ENCODE results near the gene UBAC2. TPM values are rescaled to one million over a fixed set of nuclear protein-coding genes. Genes with fewer than 3 reads are reported as not detected.

Gene UBAC2
- total RNA-seq, 2 experiments from 2014 or later, result 48.4 to 56.3 TPM

DNA sequence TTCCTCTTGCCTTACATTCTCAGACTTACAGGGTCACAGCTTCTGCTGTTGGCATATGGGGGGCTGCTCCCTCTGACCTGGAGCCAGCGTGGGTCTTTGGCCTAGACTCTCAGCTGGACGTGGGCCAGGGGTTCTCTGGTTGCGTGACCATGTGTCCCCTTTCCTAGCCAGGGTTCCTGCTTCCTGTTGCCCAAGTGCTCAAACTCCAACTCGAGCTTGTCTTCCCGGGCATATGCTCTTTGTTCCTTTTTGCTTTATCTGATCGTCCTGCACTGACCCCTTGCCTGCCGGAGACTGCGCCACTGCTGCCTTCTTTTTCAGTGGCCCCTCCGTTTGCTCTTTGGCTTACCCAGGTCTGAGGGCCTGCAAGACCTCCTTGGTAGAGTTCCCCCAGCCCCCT is 131.8 kb downstream of the UBAC2 start:
- DNase-seq (no peak), ATAC-seq (no peak)
- peaks cover 42% of the 10 kb centered on the region for H3K36me3 Mint-ChIP-seq (ENCODE audit: low read depth)
- no peaks in the 10 kb centered on the region for H3K9me3 Mint-ChIP-seq (ENCODE audit: low read depth)
- CTCF ChIA-PET, result interaction anchor here (1.3 kb wide), 1 partner anchor 67 kb away, joined by 3 read pairs; no protein-coding TSS in a partner anchor
- no peak overlapping the region for H3K4me3 Mint-ChIP-seq
- H3K27me3 Mint-ChIP-seq, result no peaks in the 10 kb centered on the region
- no peak overlapping the region for H3K27ac Mint-ChIP-seq
- POLR2A ChIA-PET, result no interaction called here
- peaks cover 63% of the 10 kb centered on the region for H3K4me1 Mint-ChIP-seq
- intact Hi-C loops (cut with DNase I, micrococcal nuclease), result no loop called here

DNA sequence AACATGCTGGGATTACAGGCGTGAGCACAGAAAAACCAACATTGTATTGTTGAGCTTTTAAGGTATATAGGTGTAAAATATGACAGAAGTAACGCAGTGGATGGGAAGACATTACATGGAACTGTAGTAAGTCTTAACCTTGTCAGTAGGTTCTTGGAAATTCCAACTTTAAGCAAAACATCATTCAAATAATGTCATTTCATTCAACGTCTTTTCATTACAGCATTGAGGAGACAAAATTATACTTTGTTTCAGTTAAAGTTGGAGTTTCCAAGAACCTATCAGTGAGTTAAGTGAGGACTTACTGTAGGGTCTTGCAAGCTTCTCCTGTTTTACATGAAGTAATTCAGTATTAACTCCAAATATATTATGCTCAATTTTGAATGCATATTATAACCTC is 133.6 kb downstream of the UBAC2 start:
- intact Hi-C loops (cut with DNase I, micrococcal nuclease), result no loop called here
- Mint-ChIP-seq H3K9me3 (ENCODE audit: low read depth) (no peaks in the 10 kb centered on the region), H3K27ac (no peak overlapping the region), H3K4me3 (no peak overlapping the region), H3K27me3 (no peaks in the 10 kb centered on the region), H3K4me1 (peaks cover 73% of the 10 kb centered on the region), H3K36me3 (ENCODE audit: low read depth) (peaks cover 50% of the 10 kb centered on the region)
- DNase-seq (no peak), ATAC-seq (no peak)
- CTCF ChIA-PET, result interaction anchor here (0.7 to 2.2 kb wide), 9 partner anchors 10 to 269 kb away, joined by 3 to 8 read pairs (median 3); no protein-coding TSS in a partner anchor
- POLR2A ChIA-PET, result interaction anchor here (0.6 kb wide), 1 partner anchor 215 kb away, joined by 4 read pairs; no protein-coding TSS in a partner anchor

DNA sequence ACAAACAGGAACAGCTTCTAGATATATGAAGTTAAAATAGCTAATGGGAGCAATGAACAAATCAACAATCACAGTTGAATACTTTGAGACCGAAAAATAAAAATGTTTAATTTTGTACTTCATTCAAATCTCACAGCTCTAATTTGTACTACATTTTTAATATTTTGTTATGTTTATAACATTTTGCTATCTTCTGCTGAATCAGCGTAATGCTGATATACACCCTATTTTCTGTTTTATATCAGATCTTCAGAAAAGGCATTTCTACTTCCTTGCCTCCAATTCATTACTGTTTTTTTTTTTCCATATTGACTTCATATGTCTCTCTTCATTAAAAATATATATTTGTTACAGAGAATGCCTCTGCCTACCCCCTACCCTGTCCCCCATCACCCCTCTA is 134.4 kb downstream of the UBAC2 start:
- DNase-seq, result no peak
- Mint-ChIP-seq H3K4me3 (no peak overlapping the region), H3K27me3 (no peaks in the 10 kb centered on the region), H3K9me3 (ENCODE audit: low read depth) (no peaks in the 10 kb centered on the region), H3K27ac (no peak overlapping the region), H3K36me3 (ENCODE audit: low read depth) (peaks cover 43% of the 10 kb centered on the region), H3K4me1 (peaks cover 75% of the 10 kb centered on the region)
- no peak for ATAC-seq
- intact Hi-C loops (cut with DNase I, micrococcal nuclease), result loop anchor here in 1 of 2 experiments (1.0 kb wide), 1 partner anchor 10 kb away; no protein-coding TSS in a partner anchor
- CTCF ChIA-PET, result interaction anchor here (0.7 to 2.2 kb wide), 6 partner anchors 9 to 69 kb away, joined by 3 to 8 read pairs (median 4); no protein-coding TSS in a partner anchor
- POLR2A ChIA-PET, result no interaction called here

DNA sequence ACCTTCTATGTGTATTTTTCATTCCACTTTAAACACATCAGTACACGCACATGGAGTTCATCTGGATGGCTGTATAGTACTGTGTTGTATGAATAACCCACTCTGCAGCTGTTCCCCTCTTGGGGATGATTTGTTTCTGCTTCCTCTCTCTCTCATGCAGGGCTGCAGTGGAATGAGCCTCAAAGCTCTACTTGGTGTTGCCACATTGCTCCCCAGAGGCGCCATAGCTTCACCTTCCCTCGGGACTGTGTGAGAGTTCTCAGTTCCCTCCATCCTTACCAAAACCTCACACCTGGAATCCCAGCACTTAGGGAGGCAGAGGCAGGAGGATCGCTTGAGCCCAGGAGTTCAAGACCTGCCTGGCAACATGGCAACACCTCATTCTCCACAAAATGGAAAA is 134.9 kb downstream of the UBAC2 start:
- DNase-seq, result no peak
- no peaks in the 10 kb centered on the region for H3K27me3 Mint-ChIP-seq
- ChIA-PET CTCF (interaction anchor here (0.5 to 2.1 kb wide), 4 partner anchors 8 to 280 kb away, joined by 3 to 8 read pairs (median 4); no protein-coding TSS in a partner anchor), POLR2A (no interaction called here)
- H3K4me3 Mint-ChIP-seq, result no peak overlapping the region
- H3K9me3 Mint-ChIP-seq (ENCODE audit: low read depth), result no peaks in the 10 kb centered on the region
- H3K27ac Mint-ChIP-seq, result no peak overlapping the region
- peaks cover 80% of the 10 kb centered on the region for H3K4me1 Mint-ChIP-seq
- intact Hi-C loops (cut with DNase I, micrococcal nuclease), result loop anchor here in 1 of 2 experiments (1.0 kb wide), 1 partner anchor 10 kb away; no protein-coding TSS in a partner anchor
- peak; percentile 43 for ATAC-seq
- H3K36me3 Mint-ChIP-seq (ENCODE audit: low read depth), result peaks cover 45% of the 10 kb centered on the region

DNA sequence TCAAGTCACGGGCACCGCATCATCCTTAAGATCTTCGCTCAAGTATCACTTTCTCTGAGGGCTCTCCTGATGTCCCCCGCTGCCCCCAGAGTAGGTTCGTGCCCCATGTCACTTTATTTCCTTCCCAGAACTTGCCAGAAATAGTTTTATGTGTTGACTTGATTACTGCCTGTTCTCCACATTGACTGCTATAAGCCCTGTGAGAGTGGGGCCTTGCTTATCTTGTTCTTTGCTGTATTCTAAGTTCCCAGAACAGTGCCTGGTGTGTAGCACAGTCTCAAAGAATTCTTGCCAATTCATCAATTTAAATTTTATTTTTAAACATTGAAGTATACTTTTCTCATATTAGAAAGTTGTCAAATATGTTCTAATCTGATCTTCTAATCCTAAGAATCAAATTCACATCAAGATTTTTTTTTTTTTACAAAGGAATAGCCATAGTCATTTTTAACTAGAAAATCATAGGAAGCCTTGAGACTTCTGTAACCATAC is 138.6 kb downstream of the UBAC2 start:
- Mint-ChIP-seq H3K27me3 (no peaks in the 10 kb centered on the region), H3K36me3 (ENCODE audit: low read depth) (peaks cover 56% of the 10 kb centered on the region), H3K9me3 (ENCODE audit: low read depth) (no peaks in the 10 kb centered on the region), H3K4me1 (peaks cover 72% of the 10 kb centered on the region), H3K27ac (no peak overlapping the region), H3K4me3 (no peak overlapping the region)
- POLR2A ChIA-PET, result no interaction called here
- intact Hi-C loops (cut with DNase I, micrococcal nuclease), result no loop called here
- CTCF ChIA-PET, result interaction anchor here (1.0 to 1.9 kb wide), 3 partner anchors 9 to 73 kb away, joined by 3 to 6 read pairs (median 4); no protein-coding TSS in a partner anchor
- DNase-seq (no peak), ATAC-seq (no peak)

DNA sequence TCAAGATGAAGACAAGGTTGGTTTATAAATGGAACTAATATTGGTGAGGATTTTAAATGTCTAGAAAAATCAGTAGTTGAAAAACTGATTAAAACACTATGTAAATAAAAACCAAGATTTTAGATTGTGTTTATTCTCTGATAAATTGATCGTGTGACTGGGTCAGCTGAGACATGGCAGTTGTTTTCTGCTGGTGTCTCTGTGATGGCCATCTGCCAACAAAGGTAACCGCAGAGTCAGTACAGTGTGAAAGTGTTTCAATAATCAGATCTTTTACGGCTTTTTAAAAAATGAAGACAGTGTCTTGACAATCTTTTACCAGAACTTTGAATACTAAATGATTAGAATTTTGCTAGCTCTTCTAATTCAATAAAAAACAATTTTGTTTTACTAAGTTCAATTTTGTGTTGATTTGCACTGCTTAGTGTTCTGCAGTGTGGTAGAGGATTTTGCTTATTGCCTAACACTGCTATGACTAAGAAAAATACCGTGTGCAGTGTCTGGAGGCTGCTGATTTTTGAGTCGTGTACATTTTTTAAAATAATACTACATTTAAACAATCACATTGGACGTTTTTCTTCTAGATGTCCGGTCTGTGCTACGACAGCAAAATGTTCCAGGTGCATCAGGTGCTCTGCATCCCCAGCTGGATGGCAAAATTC is 139.2 kb downstream of the UBAC2 start:
- no peaks in the 10 kb centered on the region for H3K9me3 Mint-ChIP-seq (ENCODE audit: low read depth)
- no peak overlapping the region for H3K27ac Mint-ChIP-seq
- H3K4me1 Mint-ChIP-seq, result peaks cover 68% of the 10 kb centered on the region
- ChIA-PET CTCF (interaction anchor here (1.0 to 1.9 kb wide), 2 partner anchors 10 to 73 kb away, joined by 3 to 4 read pairs; no protein-coding TSS in a partner anchor), POLR2A (no interaction called here)
- peaks cover 61% of the 10 kb centered on the region for H3K36me3 Mint-ChIP-seq (ENCODE audit: low read depth)
- intact Hi-C loops (cut with DNase I, micrococcal nuclease), result no loop called here
- ATAC-seq (peak; percentile 74), DNase-seq (peak; percentile 68)
- no peak overlapping the region for H3K4me3 Mint-ChIP-seq
- H3K27me3 Mint-ChIP-seq, result no peaks in the 10 kb centered on the region

DNA sequence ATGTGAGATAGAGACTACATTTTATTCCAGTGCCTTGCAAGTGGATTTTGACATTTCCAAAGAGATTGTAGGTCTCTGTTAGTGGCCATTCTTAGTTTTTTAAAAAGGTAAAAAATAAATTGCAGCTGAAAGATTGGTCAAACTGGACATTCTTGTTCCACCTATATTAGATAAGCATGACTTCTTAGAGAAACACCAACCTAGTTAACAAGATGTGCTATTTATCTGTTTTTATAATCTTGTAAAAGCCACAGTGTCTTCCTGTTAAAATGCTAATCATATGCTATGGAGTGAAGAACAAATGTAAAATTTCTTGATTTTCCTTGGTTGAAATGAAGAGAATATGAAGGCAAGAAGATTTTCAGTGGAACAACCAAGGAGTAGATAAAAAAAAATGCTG is 140.0 kb downstream of the UBAC2 start:
- Mint-ChIP-seq H3K27ac (no peak overlapping the region), H3K36me3 (ENCODE audit: low read depth) (peaks cover 62% of the 10 kb centered on the region), H3K4me1 (peaks cover 65% of the 10 kb centered on the region), H3K27me3 (no peaks in the 10 kb centered on the region), H3K4me3 (no peak overlapping the region), H3K9me3 (ENCODE audit: low read depth) (no peaks in the 10 kb centered on the region)
- ATAC-seq (no peak), DNase-seq (no peak)
- ChIA-PET CTCF (interaction anchor here (1.9 kb wide), 1 partner anchor 10 kb away, joined by 4 read pairs; no protein-coding TSS in a partner anchor), POLR2A (no interaction called here)
- intact Hi-C loops (cut with DNase I, micrococcal nuclease), result no loop called here

DNA sequence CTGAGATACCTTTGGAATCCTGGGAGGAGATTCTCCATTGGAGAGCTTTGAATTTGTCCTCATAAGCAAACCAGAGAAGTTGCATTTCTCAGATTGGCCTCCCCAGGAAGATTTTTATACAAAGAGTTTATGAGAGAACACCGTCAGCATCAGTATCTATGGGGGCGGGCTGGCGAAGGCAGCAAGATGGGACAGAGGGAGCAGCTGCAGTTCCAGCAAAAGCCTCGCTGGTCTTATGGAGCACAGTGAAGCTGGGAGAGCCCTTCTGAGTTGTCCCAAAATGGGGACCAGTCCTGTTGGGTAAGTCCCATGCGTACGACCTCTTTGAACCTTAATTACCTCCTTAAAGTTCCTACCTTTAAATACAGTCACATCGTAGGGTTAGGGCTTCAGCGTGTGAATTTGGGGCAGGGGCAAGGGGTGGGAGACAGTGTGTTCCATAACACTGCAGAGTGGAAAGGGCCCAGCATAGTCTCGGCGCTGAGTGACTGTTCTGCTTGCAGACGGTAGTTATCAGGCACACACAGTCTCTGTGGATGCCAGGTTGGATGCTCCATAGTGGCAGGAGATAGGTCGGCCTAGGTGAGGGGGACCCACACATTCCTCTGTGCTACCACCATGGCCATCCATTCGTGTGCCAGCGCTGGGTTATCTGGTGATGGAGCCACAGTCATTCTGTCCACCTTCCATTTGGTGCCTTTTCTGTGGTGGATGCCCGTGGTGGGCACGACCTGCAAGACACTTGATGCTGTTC is 141.5 kb downstream of the UBAC2 start:
- Mint-ChIP-seq H3K27me3 (no peaks in the 10 kb centered on the region), H3K4me3 (no peak overlapping the region), H3K9me3 (ENCODE audit: low read depth) (no peaks in the 10 kb centered on the region), H3K36me3 (ENCODE audit: low read depth) (peaks cover 67% of the 10 kb centered on the region), H3K27ac (no peak overlapping the region), H3K4me1 (peaks cover 64% of the 10 kb centered on the region)
- CTCF ChIA-PET, result interaction anchor here (0.9 to 1.0 kb wide), 2 partner anchors 10 to 73 kb away, joined by 4 to 8 read pairs; no protein-coding TSS in a partner anchor
- no peak for DNase-seq
- POLR2A ChIA-PET, result interaction anchor here (1.0 kb wide), 1 partner anchor 10 kb away, joined by 3 read pairs; no protein-coding TSS in a partner anchor
- intact Hi-C loops (cut with DNase I, micrococcal nuclease), result no loop called here
- ATAC-seq, result no peak

DNA sequence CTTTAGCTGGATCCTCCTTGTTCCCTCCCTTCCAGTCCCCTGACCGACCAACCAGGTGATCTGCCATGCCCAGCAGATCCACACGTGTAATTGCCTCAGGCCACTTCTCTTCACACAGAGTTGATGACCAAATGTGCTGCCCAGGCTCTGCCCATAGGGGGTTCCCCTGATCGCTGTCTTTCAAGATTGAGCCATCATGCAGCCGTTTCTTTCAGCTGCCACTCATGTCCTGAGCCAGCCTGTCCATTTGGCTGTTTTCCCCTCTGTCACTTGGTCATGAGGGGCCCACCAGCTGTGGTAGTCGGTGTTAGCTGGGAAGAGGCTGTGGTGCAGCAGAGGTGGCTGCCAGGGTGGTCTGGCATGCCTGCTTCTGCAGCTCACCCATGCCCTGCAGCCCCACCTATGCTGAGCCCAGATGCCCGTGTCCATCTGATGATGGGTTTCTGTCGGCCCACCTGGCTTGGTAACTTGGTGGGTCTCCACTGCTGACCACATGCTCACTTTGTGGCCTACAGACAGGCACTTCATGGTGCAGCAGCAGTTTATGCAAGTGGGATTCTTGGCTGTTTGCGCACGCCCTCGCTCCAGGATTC is 142.2 kb downstream of the UBAC2 start:
- Mint-ChIP-seq H3K4me3 (no peak overlapping the region), H3K27ac (peak overlapping the region; percentile 26), H3K9me3 (ENCODE audit: low read depth) (no peaks in the 10 kb centered on the region), H3K4me1 (peaks cover 65% of the 10 kb centered on the region), H3K36me3 (ENCODE audit: low read depth) (peaks cover 67% of the 10 kb centered on the region), H3K27me3 (no peaks in the 10 kb centered on the region)
- ChIA-PET CTCF (interaction anchor here (1.1 to 1.9 kb wide), 3 partner anchors 8 to 14 kb away, joined by 3 to 8 read pairs (median 8); no protein-coding TSS in a partner anchor), POLR2A (no interaction called here)
- intact Hi-C loops (cut with DNase I, micrococcal nuclease), result no loop called here
- DNase-seq (no peak), ATAC-seq (no peak)

DNA sequence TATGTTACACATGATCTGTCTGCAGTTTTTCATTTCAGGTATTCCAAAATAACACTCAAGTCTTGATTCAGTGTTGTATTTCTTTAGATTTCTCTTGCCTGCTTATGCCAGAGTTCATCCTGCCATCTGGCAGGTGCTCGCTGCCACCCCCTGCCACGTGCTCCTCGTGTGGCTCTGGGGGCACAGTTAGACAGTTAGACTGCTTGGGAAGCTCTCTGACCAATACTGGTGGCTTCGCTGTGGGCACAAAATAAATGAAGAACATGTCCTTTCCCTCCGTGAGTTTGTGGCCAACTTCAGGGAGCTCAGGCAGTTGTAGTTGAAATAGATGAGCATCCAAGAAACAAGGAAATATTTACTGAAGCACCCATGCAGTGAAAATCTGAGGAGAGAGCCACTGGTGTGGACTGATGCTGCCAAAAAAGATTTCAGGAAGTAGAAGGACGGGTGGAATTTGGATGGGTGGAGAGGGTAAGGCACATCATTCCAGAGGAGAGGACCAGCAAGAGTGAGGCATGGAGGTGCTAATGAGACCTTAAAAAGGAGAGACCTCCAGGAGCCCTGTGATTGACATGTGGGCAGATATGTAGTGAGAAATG is 144.1 kb downstream of the UBAC2 start:
- ChIA-PET CTCF (interaction anchor here (1.0 to 1.9 kb wide), 6 partner anchors 8 to 62 kb away, joined by 3 to 8 read pairs (median 4); no protein-coding TSS in a partner anchor), POLR2A (no interaction called here)
- H3K4me3 Mint-ChIP-seq, result no peak overlapping the region
- peaks cover 67% of the 10 kb centered on the region for H3K4me1 Mint-ChIP-seq
- intact Hi-C loops (cut with DNase I, micrococcal nuclease), result no loop called here
- no peaks in the 10 kb centered on the region for H3K9me3 Mint-ChIP-seq (ENCODE audit: low read depth)
- H3K27ac Mint-ChIP-seq, result no peak overlapping the region
- DNase-seq, result no peak
- no peaks in the 10 kb centered on the region for H3K27me3 Mint-ChIP-seq
- peaks cover 77% of the 10 kb centered on the region for H3K36me3 Mint-ChIP-seq (ENCODE audit: low read depth)
- no peak for ATAC-seq

DNA sequence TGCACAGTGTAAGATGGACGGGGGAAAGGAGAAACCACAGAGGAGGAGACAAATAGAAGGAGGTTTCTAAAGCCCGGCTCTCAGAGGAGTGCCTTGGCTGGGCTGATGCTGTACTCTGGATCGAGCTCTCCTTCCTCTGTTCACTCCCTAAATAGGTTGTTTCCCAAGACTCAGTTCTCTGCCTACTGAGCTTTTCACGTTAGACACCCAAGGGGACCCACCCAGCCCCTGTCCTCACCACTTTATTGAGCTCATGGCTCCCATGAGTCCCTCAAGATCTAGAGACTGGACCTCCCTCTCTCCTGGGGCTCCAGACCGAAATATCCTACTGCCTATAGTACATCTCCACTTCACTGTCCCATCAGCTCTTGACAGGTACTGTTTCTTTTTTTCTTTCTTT is 144.7 kb downstream of the UBAC2 start:
- ChIA-PET POLR2A (no interaction called here), CTCF (no interaction called here)
- H3K9me3 Mint-ChIP-seq (ENCODE audit: low read depth), result no peaks in the 10 kb centered on the region
- H3K27me3 Mint-ChIP-seq, result no peaks in the 10 kb centered on the region
- DNase-seq (no peak), ATAC-seq (no peak)
- peaks cover 64% of the 10 kb centered on the region for H3K4me1 Mint-ChIP-seq
- H3K27ac Mint-ChIP-seq, result no peak overlapping the region
- intact Hi-C loops (cut with DNase I, micrococcal nuclease), result no loop called here
- H3K4me3 Mint-ChIP-seq, result no peak overlapping the region
- H3K36me3 Mint-ChIP-seq (ENCODE audit: low read depth), result peaks cover 79% of the 10 kb centered on the region
